ENCODE results near the gene MOSPD3. TPM values are rescaled to one million over a fixed set of nuclear protein-coding genes. Genes with fewer than 3 reads are reported as not detected.

MOSPD3 gene
- total and polyA plus RNA-seq, 2 of the 13 experiments (the other 11 are each of a cell fraction or from before 2014, with no cell fraction given), result 7.6 to 8.8 TPM

DNA sequence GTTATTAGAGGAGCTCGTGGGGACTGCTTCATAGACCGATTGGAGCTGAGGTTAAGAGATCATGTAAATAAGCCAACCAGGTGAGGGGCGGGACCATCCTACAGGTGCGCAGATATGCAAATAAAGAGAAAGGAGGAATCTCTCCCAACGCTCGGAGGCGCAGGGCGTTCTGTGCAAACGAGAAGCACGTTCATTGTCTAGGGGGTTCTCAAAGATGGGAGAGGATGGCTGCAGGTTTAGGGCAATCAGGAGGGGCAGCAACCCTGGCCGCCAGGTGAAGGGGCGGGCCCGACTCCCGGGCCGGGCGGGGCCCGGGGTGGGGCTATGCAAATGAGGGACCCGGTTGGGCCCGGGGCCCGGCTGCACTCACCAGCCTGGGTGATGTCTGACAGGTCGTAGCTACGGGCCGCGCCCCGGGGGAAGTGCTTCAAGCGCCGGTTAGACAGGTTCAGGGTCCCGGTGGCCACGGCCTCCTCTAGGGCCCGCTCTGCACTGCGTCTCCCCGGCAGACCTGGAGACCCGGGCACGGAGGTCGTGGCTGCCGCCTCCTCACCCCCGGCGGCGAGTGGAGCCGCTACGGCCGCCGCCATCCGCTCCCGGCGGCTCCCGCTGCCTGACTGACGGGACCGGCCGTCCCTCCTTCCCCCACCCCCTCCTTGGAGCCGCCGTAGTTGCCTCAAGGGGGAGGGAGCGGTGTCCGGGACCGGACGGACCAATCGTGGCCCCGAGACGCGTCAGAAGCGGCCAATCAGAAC lies 26.7 kb upstream of the MOSPD3 start, which contains the start of gene LRCH4 (continued):
- TF ChIP-seq, protein P1, sequence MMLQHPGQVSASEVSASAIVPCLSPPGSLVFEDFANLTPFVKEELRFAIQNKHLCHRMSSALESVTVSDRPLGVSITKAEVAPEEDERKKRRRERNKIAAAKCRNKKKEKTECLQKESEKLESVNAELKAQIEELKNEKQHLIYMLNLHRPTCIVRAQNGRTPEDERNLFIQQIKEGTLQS (CRISPR knock-in tag; IDR thresholded peaks at IDR 0.05), result 0 out of 2 replicates have a peak, but pooled peaks have one; percentile 52
- TF ChIP-seq ZNF296 (CRISPR knock-in tag; conservative IDR thresholded peaks at IDR 0.05) (0 out of 2 replicates have a peak, but pooled peaks have one; percentile 28), SNAPC2 (CRISPR knock-in tag; IDR thresholded peaks at IDR 0.05) (peak; percentile 99), TBX2 (CRISPR knock-in tag; IDR thresholded peaks at IDR 0.05; ENCODE audit: borderline replicate concordance) (peak; percentile 70), SKI (IDR thresholded peaks at IDR 0.05; ENCODE audit: partially characterized antibody) (peak; percentile 61), SAP130 (CRISPR knock-in tag; IDR thresholded peaks at IDR 0.05; ENCODE audit: low read depth) (peak; percentile 89; the same call in 1 of the 2 replicates), ZNF274 (CRISPR knock-in tag; IDR thresholded peaks at IDR 0.05) (peak; percentile 94), ZNF543 (CRISPR knock-in tag; IDR thresholded peaks at IDR 0.05) (peak; percentile 83), MYC (CRISPR knock-in tag; IDR thresholded peaks at IDR 0.05; ENCODE audit: borderline replicate concordance) (peak; percentile 32; the same call in 1 of the 2 replicates), ZNF614 (CRISPR knock-in tag; IDR thresholded peaks at IDR 0.05; ENCODE audit: borderline replicate concordance) (peak; percentile 55; the same call in 1 of the 2 replicates), ZSCAN9 (CRISPR knock-in tag; IDR thresholded peaks at IDR 0.05; ENCODE audit: borderline replicate concordance) (no peak), ERF (CRISPR knock-in tag; IDR thresholded peaks at IDR 0.05) (peak; percentile 77; the same call in 1 of the 2 replicates)
- TF ChIP-seq, protein P2, sequence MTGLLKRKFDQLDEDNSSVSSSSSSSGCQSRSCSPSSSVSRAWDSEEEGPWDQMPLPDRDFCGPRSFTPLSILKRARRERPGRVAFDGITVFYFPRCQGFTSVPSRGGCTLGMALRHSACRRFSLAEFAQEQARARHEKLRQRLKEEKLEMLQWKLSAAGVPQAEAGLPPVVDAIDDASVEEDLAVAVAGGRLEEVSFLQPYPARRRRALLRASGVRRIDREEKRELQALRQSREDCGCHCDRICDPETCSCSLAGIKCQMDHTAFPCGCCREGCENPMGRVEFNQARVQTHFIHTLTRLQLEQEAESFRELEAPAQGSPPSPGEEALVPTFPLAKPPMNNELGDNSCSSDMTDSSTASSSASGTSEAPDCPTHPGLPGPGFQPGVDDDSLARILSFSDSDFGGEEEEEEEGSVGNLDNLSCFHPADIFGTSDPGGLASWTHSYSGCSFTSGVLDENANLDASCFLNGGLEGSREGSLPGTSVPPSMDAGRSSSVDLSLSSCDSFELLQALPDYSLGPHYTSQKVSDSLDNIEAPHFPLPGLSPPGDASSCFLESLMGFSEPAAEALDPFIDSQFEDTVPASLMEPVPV (CRISPR knock-in tag; IDR thresholded peaks at IDR 0.05), result peak; percentile 68; the same call in 1 of the 2 replicates
- TF ChIP-seq, protein P3, sequence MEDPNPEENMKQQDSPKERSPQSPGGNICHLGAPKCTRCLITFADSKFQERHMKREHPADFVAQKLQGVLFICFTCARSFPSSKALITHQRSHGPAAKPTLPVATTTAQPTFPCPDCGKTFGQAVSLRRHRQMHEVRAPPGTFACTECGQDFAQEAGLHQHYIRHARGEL (CRISPR knock-in tag; IDR thresholded peaks at IDR 0.05), result no peak
- TF ChIP-seq, protein P4, sequence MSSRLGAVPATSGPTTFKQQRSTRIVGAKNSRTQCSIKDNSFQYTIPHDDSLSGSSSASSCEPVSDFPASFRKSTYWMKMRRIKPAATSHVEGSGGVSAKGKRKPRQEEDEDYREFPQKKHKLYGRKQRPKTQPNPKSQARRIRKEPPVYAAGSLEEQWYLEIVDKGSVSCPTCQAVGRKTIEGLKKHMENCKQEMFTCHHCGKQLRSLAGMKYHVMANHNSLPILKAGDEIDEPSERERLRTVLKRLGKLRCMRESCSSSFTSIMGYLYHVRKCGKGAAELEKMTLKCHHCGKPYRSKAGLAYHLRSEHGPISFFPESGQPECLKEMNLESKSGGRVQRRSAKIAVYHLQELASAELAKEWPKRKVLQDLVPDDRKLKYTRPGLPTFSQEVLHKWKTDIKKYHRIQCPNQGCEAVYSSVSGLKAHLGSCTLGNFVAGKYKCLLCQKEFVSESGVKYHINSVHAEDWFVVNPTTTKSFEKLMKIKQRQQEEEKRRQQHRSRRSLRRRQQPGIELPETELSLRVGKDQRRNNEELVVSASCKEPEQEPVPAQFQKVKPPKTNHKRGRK (CRISPR knock-in tag; IDR thresholded peaks at IDR 0.05), result no peak
- TF ChIP-seq, protein P5, sequence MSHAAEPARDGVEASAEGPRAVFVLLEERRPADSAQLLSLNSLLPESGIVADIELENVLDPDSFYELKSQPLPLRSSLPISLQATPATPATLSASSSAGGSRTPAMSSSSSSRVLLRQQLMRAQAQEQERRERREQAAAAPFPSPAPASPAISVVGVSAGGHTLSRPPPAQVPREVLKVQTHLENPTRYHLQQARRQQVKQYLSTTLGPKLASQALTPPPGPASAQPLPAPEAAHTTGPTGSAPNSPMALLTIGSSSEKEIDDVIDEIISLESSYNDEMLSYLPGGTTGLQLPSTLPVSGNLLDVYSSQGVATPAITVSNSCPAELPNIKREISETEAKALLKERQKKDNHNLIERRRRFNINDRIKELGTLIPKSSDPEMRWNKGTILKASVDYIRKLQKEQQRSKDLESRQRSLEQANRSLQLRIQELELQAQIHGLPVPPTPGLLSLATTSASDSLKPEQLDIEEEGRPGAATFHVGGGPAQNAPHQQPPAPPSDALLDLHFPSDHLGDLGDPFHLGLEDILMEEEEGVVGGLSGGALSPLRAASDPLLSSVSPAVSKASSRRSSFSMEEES (CRISPR knock-in tag; IDR thresholded peaks at IDR 0.05), result peak; percentile 34; the same call in 1 of the 2 replicates
- TF ChIP-seq, protein P6, sequence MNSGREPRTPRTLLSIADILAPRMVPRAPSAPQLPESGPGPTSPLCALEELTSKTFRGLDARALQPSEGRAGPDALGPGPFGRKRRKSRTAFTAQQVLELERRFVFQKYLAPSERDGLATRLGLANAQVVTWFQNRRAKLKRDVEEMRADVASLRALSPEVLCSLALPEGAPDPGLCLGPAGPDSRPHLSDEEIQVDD (CRISPR knock-in tag; IDR thresholded peaks at IDR 0.05; ENCODE audit: borderline replicate concordance), result no peak
- TF ChIP-seq, protein P7, sequence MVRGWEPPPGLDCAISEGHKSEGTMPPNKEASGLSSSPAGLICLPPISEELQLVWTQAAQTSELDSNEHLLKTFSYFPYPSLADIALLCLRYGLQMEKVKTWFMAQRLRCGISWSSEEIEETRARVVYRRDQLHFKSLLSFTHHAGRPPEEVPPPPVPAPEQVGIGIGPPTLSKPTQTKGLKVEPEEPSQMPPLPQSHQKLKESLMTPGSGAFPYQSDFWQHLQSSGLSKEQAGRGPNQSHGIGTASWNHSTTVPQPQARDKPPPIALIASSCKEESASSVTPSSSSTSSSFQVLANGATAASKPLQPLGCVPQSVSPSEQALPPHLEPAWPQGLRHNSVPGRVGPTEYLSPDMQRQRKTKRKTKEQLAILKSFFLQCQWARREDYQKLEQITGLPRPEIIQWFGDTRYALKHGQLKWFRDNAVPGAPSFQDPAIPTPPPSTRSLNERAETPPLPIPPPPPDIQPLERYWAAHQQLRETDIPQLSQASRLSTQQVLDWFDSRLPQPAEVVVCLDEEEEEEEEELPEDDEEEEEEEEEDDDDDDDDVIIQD (CRISPR knock-in tag; IDR thresholded peaks at IDR 0.05; ENCODE audit: low read depth), result no peak
- TF ChIP-seq, protein P8, sequence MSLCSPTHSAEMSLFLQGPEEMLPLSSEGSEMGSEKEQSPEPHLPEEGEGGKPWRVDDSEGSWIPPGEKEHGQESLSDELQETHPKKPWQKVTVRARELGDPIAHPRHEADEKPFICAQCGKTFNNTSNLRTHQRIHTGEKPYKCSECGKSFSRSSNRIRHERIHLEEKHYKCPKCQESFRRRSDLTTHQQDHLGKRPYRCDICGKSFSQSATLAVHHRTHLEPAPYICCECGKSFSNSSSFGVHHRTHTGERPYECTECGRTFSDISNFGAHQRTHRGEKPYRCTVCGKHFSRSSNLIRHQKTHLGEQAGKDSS (CRISPR knock-in tag; IDR thresholded peaks at IDR 0.05; ENCODE audit: borderline replicate concordance, low read depth), result 0 out of 2 replicates have a peak, but pooled peaks have one; percentile 22
